Stimulated activated CD4-positive, alpha-beta T cell treated with anti-CD3 and anti-CD28 coated beads, Interleukin-12 subunit alpha, Interleukin-12 subunit beta, amount 100 ng/mL, for 4 hours (primary cell): ENCODE measurements around the gene VAPB.

ENCODE experiments used
- DNase-seq: peaks from one replicate; pipeline ENCODE4 v3.0.0-alpha.2; 2020

VAPB gene

GRCh38 chr20:58486207-58486606 lies 97.2 kb downstream of the VAPB start:
- DNase-seq, result no peak

- no peak for DNase-seq
These were observed 103.2 kb downstream of the VAPB start for GRCh38 chr20:58492074-58492718.

- DNase-seq, result no peak
These were observed 103.9 kb downstream of the VAPB start for GRCh38 chr20:58492795-58493524.

GRCh38 chr20:58494923-58495622 lies 106.0 kb downstream of the VAPB start:
- DNase-seq, result no peak

GRCh38 chr20:58495623-58496428 lies 106.8 kb downstream of the VAPB start:
- no peak for DNase-seq

- no peak for DNase-seq
These were observed 107.4 kb downstream of the VAPB start for GRCh38 chr20:58496429-58496769.

- no peak for DNase-seq
These were observed 108.1 kb downstream of the VAPB start for GRCh38 chr20:58497076-58497641.

- DNase-seq, result no peak
These were observed 108.9 kb downstream of the VAPB start for GRCh38 chr20:58497724-58498469.

GRCh38 chr20:58498470-58499068 lies 109.5 kb downstream of the VAPB start:
- no peak for DNase-seq

- no peak for DNase-seq
These were observed 111.2 kb downstream of the VAPB start for GRCh38 chr20:58500256-58500655.
